SW480 (cell line): ENCODE measurements around the gene MN1.

Source experiments
- DNase-seq: peaks from one replicate; pipeline ENCODE4 v3.0.0-alpha.2; 2016; ENCODE audit warnings: low spot score

The MN1 gene

GRCh38 chr22:27785831-27786230, 15.7 kb downstream of the MN1 start:
- no peak for DNase-seq

GRCh38 chr22:27784120-27784475, 17.5 kb downstream of the MN1 start:
- DNase-seq: no peak

GRCh38 chr22:27783436-27784119, 18.0 kb downstream of the MN1 start:
- DNase-seq: no peak

GRCh38 chr22:27782088-27782487, 19.5 kb downstream of the MN1 start:
- DNase-seq: no peak

GRCh38 chr22:27780161-27780575, 21.4 kb downstream of the MN1 start:
- no peak for DNase-seq

- DNase-seq: no peak
Observed at GRCh38 chr22:27779643-27780042, 21.9 kb downstream of the MN1 start.

GRCh38 chr22:27778294-27779090, 23.1 kb downstream of the MN1 start:
- DNase-seq: no peak

GRCh38 chr22:27777128-27777527, 24.4 kb downstream of the MN1 start:
- DNase-seq: no peak

- no peak for DNase-seq
Observed at GRCh38 chr22:27776650-27776958, 25.0 kb downstream of the MN1 start.

GRCh38 chr22:27775758-27776649, 25.6 kb downstream of the MN1 start:
- no peak for DNase-seq

GRCh38 chr22:27775087-27775698, 26.4 kb downstream of the MN1 start:
- DNase-seq: no peak

- no peak for DNase-seq
Observed at GRCh38 chr22:27774200-27774599, 27.4 kb downstream of the MN1 start.

GRCh38 chr22:27772984-27773498, 28.5 kb downstream of the MN1 start:
- DNase-seq: no peak

GRCh38 chr22:27772081-27772983, 29.2 kb downstream of the MN1 start:
- no peak for DNase-seq

- DNase-seq: no peak
Observed at GRCh38 chr22:27771637-27772036, 29.9 kb downstream of the MN1 start.

GRCh38 chr22:27769012-27769411, 32.5 kb downstream of the MN1 start:
- no peak for DNase-seq

- no peak for DNase-seq
Observed at GRCh38 chr22:27768027-27768653, 33.4 kb downstream of the MN1 start.

GRCh38 chr22:27766679-27767078, 34.9 kb downstream of the MN1 start:
- DNase-seq: no peak

GRCh38 chr22:27765706-27766291, 35.8 kb downstream of the MN1 start:
- DNase-seq: no peak

- DNase-seq: no peak
Observed at GRCh38 chr22:27764722-27765236, 36.8 kb downstream of the MN1 start.
